ENCODE measurements around the gene BPIFB2. TPM values are rescaled to one million over a fixed set of nuclear protein-coding genes. Genes with fewer than 3 reads are reported as not detected.

Gene BPIFB2
- total RNA-seq, 4 donors from 2014 or later, result 0.19 to 93.5 (median 1.6) TPM; not detected in 1

DNA sequence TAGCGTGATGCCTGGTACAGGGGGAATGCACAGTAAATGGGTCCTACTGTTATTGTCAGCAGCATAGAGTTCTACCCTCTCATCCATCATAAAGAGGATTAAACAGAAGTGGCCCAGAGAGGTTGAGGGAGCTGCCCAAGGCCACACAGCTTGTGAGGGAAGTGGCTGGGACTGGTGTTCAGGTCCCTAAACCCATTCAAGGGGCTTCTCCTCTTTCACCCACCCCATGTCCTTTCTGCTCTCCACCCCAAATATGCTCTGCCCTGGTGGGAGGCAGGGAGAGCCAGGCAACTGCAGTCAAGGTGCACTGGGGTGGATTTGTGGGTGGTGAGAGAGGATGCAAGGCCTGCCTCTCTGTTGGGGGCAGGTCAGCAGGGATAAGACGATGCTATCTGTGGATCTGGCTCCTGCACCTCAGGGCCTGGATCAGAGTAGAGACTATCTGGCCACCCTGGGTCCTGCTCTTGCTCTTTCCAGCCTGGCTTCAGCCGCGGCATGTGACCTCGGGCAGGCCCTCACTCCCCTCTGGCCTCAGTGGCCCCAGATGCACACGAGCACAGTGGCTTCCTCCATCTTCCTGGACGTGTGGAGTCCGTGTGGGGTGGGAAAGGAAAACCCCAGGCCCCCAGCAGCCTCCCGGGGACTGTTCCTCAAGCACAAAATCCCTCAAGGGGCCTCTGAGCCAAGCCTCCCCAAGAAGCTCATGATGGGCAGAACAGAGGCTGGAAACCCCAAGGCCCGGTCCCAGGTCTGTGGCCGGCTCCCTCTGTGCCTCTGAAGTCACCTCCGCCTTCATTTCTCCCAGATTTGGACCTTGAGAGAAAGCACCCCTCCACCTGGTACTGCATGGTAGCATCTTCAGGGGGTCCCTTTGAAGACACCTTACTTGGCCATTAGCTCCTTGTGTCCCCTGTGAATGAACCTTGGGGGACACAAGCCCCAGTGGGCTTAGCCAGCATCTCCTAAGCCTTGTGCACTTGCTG lies 20.6 kb downstream of the BPIFB2 start:
- WGBS, 2 donors, result 70 to 75% methylated on average over 4 to 5 of the region's 12 CpGs
- intact Hi-C loops (cut with DNase I), result no loop called here
- Histone ChIP-seq H3K36me3 (no peaks in the 10 kb centered on the region), H3K27ac (no peak overlapping the region), H3K4me3 (no peak overlapping the region), H3K4me1 (no peaks in the 10 kb centered on the region), H3K9me3 (no peaks in the 10 kb centered on the region), H3K27me3 (peaks cover 0 to 32% (median 0%) of the 10 kb centered on the region in 4 donors)
- no peak for DNase-seq
- no peak for TF ChIP-seq POLR2A (IDR thresholded peaks at IDR 0.05)
- TF ChIP-seq CTCF (IDR thresholded peaks at IDR 0.05), result no peak

DNA sequence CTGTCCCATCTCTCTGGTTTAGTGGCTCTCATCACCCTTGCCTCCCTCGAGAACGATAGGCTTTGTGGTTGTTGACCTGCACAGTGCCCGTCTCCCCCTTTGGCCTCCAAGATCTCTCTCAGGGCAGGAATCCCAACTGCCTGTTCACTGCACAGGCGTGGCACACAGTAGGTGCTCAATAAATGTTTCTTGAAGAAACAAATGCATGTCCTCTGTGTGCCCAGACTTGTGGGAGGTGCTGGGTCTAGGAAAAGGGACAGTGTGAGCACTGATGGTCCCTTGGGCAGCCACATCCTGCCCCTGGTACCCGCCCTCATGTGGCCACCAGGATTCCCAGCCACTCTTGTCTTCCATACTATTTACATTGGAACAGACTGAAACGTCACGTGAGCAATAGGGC lies 21.4 kb downstream of the BPIFB2 start:
- TF ChIP-seq CTCF (IDR thresholded peaks at IDR 0.05) (no peak), POLR2A (IDR thresholded peaks at IDR 0.05) (no peak)
- H3K27me3 ChIP-seq, result peaks cover 0 to 32% (median 0%) of the 10 kb centered on the region in 4 donors
- no peaks in the 10 kb centered on the region for H3K9me3 ChIP-seq
- intact Hi-C loops (cut with DNase I), result no loop called here
- no peak overlapping the region for H3K27ac ChIP-seq
- DNase-seq, result no peak
- H3K4me1 ChIP-seq, result no peaks in the 10 kb centered on the region
- WGBS, 2 donors, result 63 to 68% methylated on average over 7 of the region's 7 CpGs
- no peaks in the 10 kb centered on the region for H3K36me3 ChIP-seq
- no peak overlapping the region for H3K4me3 ChIP-seq

DNA sequence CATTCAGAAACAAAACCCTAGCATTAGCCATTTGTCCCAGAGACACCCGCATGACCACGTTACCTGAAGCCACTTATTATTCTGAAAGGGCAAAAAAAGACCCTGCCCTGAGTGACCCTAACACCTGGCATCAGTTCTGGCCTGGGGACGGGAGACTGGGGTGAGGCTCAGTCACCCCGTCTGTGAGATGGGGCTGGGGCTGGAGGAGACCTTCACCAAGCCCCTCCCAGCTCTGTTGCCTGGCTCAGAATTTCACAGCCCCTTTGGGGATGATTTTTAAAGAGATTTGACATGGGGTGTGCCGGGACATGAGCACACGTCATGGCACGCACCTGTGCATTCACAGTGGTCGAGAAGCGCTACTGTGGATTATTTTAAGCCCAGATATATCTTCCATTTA lies 22.6 kb downstream of the BPIFB2 start:
- 63 to 77% methylated on average over 9 of the region's 9 CpGs for WGBS, 2 donors

GRCh38 chr20:33030569-33030968 lies 23.1 kb downstream of the BPIFB2 start:
- no peak for DNase-seq
- Histone ChIP-seq H3K9me3 (no peaks in the 10 kb centered on the region), H3K27ac (no peak overlapping the region), H3K36me3 (no peaks in the 10 kb centered on the region), H3K4me3 (no peak overlapping the region), H3K27me3 (peaks cover 0 to 32% (median 0%) of the 10 kb centered on the region in 4 donors), H3K4me1 (no peaks in the 10 kb centered on the region)
- intact Hi-C loops (cut with DNase I), result no loop called here
- whole genome bisulfite sequencing, 2 donors, result 75 to 79% methylated on average over 4 to 6 of the region's 6 CpGs
- TF ChIP-seq POLR2A (IDR thresholded peaks at IDR 0.05) (no peak), CTCF (IDR thresholded peaks at IDR 0.05) (no peak)

More for the DNA sequence above, 22.6 kb downstream of the BPIFB2 start:
- TF ChIP-seq POLR2A (IDR thresholded peaks at IDR 0.05) (no peak), CTCF (IDR thresholded peaks at IDR 0.05) (no peak)
- no peak overlapping the region for H3K4me3 ChIP-seq
- no peak overlapping the region for H3K27ac ChIP-seq
- peaks cover 0 to 32% (median 0%) of the 10 kb centered on the region in 4 donors for H3K27me3 ChIP-seq
- DNase-seq, result no peak
- H3K9me3 ChIP-seq, result no peaks in the 10 kb centered on the region
- no peaks in the 10 kb centered on the region for H3K4me1 ChIP-seq
- intact Hi-C loops (cut with DNase I), result no loop called here
- H3K36me3 ChIP-seq, result no peaks in the 10 kb centered on the region

GRCh38 chr20:33031531-33031930 lies 24.0 kb downstream of the BPIFB2 start, which contains the start of gene BPIFB6:
BPIFB6 (plus strand) TSS chr20:33031648; CDS start chr20:33031648, 0 bp downstream.
- Histone ChIP-seq H3K4me1 (no peaks in the 10 kb centered on the region), H3K9me3 (no peaks in the 10 kb centered on the region), H3K4me3 (no peak within 1 kb of the TSS), H3K27me3 (peaks cover 0 to 34% (median 0%) of the 10 kb centered on the region in 4 donors), H3K27ac (no peak within 1 kb of the TSS), H3K36me3 (no peaks in the 10 kb centered on the region)
- intact Hi-C loops (cut with DNase I), result no loop called here
- 82 to 84% methylated on average over 2 to 6 of the region's 10 CpGs for WGBS, 2 donors
- no peak for DNase-seq
- no peak for TF ChIP-seq CTCF (IDR thresholded peaks at IDR 0.05)
- TF ChIP-seq POLR2A (IDR thresholded peaks at IDR 0.05), result no peak
